ENCODE measurements around the gene RGS8.

DNA sequence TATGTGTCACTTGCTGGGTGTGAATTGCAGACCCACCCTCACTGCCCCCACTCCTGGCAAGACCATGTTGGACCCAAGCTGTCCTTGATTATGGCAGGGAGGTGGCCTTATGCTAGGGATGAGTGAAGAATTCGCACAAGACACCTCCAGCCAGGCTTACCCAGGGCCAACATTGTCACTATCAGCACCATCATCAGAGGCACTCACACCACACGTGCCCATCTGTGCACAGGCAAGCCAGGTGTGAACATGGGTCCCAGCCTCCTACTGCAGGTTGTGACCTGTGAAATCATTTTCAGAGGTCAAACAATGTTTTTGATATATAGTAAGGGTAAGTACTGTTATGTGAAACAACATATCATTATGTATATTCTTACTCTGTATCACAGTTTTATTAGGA, 20.3 kb upstream of the RGS8 start:
- no peak for TF ChIP-seq SMC3 (IDR thresholded peaks at IDR 0.05; ENCODE audit: low read depth, low read length)
- TF ChIP-seq, protein P1, sequence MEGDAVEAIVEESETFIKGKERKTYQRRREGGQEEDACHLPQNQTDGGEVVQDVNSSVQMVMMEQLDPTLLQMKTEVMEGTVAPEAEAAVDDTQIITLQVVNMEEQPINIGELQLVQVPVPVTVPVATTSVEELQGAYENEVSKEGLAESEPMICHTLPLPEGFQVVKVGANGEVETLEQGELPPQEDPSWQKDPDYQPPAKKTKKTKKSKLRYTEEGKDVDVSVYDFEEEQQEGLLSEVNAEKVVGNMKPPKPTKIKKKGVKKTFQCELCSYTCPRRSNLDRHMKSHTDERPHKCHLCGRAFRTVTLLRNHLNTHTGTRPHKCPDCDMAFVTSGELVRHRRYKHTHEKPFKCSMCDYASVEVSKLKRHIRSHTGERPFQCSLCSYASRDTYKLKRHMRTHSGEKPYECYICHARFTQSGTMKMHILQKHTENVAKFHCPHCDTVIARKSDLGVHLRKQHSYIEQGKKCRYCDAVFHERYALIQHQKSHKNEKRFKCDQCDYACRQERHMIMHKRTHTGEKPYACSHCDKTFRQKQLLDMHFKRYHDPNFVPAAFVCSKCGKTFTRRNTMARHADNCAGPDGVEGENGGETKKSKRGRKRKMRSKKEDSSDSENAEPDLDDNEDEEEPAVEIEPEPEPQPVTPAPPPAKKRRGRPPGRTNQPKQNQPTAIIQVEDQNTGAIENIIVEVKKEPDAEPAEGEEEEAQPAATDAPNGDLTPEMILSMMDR (conservative IDR thresholded peaks at IDR 0.05; ENCODE audit: low read depth, low read length): no peak
- TF ChIP-seq MXI1 (IDR thresholded peaks at IDR 0.05; ENCODE audit: borderline replicate concordance, low read depth, low read length): no peak
- TF ChIP-seq CEBPB (IDR thresholded peaks at IDR 0.05; ENCODE audit: low read depth, low read length): no peak
- no peak for TF ChIP-seq RAD21 (IDR thresholded peaks at IDR 0.05; ENCODE audit: low read length)
- no peak for TF ChIP-seq POLR2A (IDR thresholded peaks at IDR 0.05; ENCODE audit: low read depth, low read length)
- no peak for TF ChIP-seq CHD1 (IDR thresholded peaks at IDR 0.05; ENCODE audit: low read depth, low read length)
- TF ChIP-seq, protein P2, sequence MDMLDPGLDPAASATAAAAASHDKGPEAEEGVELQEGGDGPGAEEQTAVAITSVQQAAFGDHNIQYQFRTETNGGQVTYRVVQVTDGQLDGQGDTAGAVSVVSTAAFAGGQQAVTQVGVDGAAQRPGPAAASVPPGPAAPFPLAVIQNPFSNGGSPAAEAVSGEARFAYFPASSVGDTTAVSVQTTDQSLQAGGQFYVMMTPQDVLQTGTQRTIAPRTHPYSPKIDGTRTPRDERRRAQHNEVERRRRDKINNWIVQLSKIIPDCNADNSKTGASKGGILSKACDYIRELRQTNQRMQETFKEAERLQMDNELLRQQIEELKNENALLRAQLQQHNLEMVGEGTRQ (IDR thresholded peaks at IDR 0.05; ENCODE audit: low read depth, low read length): no peak
- no peak for TF ChIP-seq RFX5 (IDR thresholded peaks at IDR 0.05; ENCODE audit: low read depth, low read length)
- no peak for TF ChIP-seq FOS (IDR thresholded peaks at IDR 0.05; ENCODE audit: low read depth, low read length)
- no peak for TF ChIP-seq RCOR1 (IDR thresholded peaks at IDR 0.05; ENCODE audit: insufficient replicate concordance, low read length)
- no peak for TF ChIP-seq MAFK (IDR thresholded peaks at IDR 0.05; ENCODE audit: low read depth, low read length)
- TF ChIP-seq, protein P3, sequence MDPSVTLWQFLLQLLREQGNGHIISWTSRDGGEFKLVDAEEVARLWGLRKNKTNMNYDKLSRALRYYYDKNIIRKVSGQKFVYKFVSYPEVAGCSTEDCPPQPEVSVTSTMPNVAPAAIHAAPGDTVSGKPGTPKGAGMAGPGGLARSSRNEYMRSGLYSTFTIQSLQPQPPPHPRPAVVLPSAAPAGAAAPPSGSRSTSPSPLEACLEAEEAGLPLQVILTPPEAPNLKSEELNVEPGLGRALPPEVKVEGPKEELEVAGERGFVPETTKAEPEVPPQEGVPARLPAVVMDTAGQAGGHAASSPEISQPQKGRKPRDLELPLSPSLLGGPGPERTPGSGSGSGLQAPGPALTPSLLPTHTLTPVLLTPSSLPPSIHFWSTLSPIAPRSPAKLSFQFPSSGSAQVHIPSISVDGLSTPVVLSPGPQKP (IDR thresholded peaks at IDR 0.05; ENCODE audit: borderline replicate concordance, low read depth, low read length): no peak

Data from IMR-90 (cell line).